HUDEP-2 (cell line): Measurements from ENCODE around the gene AK8.
"Not testable (repeated sequence)": the region's sequence is repeated elsewhere in the genome, so short reads cannot be mapped to it uniquely, and the experiment has no call there.

Source experiments
- DNase-seq, 76 experiments: peaks; one replicate each; lab custom pipeline; 2025; ENCODE audit not compliant: unreplicated experiment in 76 of 76; lab: John Stamatoyannopoulos, UW

The AK8 gene

DNA sequence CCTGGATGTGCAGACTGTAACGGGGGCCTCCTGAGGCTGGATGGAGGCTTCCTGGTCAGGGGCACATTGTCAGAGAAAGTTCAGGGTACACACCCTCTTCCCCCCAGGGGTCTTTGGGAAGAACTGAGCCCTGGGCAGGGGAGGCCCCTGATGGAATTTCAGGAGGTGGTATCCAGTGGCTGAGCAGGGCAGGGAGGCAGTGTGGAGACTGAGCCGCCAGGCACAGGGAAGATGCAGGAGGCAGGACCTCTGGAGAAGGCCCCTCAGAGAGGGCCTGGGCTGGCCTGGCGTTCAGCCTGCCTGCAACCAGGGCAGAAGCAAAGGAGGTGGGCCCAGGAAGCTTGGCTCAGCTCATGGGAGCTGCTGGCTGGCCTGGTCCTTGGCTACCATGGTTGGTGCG, 154.3 kb downstream of the AK8 start:
- no peak for DNase-seq

DNA sequence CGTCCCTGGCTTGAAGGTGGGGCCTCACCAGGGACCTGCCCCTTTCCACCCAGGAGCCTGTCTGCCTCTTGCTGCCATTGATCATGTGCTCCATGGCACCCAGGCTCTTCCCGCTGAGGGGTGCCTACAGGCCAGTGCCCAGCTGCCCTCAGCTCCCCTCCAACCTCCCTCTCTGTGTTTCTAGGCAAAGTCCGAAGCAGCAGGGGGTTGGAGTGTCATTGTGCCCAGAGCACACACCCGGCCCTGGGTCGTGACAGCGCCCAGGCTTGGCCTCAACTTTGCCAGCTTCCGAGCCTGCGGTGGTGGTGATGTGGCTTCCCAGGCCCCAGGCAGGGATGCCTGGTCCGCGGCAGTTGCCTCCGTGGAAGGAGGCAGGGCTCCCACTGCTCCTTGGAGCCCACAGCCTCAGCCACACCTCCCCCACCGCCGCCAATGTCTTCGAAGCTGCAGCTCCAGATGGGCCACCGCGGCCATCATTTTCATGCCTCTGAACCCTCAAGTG, 155.5 kb downstream of the AK8 start:
- DNase-seq: no peak

DNA sequence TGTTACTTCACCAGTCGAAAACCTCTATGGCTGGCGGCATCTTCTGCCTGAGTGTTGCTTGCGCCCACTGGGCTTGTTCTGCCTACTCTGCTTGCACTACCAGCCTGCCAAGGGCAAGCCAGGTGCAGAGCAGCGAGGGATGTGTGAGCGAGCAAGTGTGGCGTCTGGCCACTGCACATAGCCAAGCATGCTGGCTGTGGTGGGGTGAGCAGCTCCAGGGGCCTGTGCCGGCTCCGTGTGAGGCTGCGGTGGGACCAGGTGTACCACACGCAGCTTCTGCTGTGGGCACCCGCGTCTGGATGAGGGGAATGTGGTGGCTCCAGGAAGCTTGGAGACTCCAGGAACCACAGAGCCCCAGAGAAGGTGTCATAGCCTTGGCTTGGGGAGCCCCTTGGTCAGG, 156.4 kb downstream of the AK8 start:
- no peak for DNase-seq

DNA sequence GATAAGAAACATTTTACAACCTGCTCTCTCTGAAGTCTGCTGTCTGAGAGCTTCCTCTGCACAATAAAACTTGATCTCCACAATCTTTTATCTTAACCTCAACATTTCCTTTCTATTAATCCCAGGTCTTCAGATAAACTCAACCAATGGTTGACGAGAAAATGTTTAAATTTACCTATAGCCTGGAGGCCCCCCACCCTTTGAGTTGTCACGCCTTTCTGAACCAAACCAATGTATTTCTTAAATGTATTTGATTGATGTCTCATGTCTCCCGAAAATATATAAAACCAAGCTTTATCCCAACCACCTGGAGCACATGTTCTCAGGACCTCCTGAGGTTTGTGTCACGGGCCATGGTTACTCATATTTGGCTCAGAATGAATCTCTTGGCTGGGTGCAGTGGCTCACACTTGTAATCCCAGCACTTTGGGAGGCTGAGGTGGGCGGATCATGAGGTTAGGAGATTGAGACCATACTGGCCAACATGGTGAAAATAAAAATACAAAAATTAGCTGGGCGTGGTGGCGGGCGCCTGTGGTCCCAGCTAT, 159.6 kb downstream of the AK8 start:
- not testable (repeated sequence) for DNase-seq

DNA sequence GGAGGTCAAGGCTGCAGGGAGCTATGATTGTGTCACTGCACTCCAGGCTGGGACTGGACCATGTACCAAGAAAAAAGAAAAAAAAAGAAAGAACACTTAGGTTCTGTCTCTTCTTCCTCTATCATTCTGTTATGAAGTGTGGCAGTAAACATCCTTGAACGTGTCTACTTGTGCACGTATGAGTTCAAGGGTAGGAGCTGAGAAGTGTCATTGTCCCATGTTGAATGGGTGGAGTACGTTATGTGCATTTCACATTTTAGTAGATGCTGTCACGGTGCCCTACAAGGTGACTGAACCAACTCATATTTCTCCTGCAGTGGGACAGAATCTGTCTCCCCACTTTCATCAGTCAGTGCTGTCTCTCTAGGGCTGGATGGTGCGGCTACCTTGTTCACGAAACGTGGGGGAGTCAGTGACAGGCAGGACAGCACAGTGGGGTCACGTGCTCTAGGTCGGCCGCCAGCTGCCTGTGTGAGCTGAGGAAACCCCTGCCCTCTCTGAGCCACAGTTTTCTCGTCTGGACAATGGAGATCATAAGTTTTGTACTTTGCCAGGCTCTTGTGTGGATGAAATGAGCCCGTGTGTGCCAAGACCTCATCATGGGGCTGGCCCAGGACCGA, 160.6 kb downstream of the AK8 start:
- DNase-seq: no peak

DNA sequence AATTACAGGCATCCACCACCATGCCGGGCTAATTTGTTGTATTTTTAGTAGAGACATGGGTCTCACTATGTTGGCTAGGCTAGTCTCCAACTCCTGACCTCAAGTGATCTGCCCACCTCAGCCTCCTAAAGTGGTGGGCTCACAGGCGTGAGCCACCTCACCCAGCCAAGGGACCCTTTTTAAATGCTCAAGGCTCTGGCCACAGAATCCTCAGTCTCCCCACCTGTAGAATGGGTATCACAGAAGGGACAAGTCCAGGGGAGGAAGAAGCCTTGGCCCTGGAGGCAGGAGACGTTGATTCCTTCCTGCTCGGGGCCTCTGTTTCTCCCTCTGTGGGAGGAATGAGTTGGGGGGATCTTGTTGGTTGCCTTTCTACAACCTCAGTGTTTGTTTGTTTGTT, 162.1 kb downstream of the AK8 start:
- no peak for DNase-seq

DNA sequence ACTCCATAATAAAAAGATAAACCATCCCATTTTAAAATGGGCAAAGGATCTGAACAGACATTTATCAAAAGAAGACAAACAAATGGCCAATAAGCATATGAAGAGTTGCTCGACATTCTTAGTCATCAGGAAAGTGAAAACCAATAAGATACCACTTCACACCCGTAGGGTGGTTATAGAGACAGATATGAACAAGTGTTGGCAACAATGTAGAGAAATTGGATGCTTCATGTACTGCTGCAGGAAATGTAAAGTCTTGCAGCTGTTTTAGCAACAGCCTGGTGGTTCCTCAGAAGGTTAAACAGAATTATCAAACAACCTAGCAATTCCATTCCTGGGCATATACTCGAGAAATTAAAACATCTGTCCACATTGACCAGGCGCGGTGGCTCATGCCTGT, 165.3 kb downstream of the AK8 start:
- no peak for DNase-seq

DNA sequence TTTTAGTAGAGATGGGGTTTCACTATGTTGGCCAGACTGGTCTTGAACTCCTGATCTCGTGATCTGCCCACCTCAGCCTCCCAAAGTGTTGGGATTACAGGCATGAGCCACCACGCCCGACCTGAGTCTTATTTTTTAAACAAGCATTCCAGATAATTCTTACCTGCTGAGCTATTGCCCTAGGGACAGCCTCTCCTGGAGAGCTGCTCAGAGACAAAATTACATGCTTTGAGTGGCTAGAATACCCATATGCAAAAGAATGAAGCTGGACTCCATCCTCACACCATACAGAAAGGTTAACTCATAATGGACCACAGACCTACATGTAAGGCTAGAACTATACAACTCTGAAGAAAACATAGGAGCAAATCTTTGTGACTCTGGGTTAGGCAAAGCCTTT, 166.2 kb downstream of the AK8 start:
- no peak for DNase-seq

DNA sequence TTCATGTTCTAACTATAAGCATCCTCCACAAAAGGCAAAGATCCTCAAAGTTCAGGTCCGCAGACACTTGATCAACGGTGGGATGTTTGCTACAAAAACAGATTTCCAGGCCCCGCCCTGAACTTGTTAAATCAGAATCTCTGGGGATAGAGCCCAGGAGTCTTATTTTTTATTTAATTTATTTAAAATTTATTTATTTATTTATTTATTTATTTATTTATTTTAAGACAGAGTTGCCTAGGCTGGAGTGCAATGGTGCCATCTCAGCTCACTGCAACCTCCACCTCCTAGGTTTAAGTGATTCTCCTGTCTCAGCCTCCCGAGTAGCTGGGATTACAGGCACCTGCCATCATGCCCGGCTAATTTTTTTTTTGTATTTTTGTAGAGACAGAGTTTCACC, 166.9 kb downstream of the AK8 start:
- not testable (repeated sequence) for DNase-seq

DNA sequence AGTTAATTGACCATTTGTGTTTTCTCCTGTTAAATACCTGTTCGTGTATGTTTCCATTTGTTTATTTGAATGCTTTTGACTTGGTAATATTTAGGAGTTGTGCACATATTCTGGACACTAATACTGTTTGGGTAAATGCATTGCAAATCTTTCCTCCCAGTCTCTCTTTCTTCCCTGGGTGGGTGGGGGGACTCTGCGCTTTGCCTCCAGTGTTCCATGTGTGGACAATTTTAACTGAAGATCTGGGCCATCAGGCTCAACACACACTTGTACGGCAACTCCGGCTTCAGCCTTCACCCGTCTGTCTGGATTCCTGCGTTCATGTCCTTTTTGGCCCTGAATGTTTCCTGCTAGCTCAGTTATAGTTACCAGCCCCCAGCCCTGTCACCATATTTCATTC, 167.8 kb downstream of the AK8 start:
- no peak for DNase-seq

DNA sequence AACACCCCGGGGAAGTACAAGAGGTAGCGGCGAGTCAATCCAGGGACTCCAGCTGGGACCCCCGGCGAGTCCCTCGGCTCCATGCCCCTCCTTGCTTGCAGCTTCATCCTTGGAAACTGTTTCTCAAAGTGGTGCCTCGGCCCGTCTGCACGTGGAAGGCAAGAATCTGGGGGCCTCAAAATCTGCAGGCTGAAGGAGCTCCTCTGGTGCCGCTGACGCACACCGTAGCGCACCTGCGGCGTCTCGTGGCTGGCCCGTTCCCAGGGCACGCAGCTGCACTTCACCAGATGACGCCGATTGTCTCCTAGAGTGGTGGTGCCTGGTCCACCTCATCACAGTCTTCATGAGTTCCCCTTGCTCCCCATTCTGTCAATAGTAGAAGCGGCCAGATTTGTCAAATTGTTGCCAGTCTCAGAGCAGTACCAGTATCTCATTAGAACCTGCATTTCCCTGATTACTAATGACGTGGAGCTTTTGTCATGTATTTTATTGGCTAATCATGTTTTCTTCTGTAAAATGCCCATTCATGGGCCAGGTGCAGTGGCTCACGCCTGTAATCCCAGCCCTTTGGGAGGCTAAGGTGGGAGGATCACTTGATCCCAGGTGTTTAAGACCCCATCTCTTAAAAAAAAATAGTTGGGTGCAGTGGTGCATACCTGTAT, 169.2 kb downstream of the AK8 start:
- no peak for DNase-seq

DNA sequence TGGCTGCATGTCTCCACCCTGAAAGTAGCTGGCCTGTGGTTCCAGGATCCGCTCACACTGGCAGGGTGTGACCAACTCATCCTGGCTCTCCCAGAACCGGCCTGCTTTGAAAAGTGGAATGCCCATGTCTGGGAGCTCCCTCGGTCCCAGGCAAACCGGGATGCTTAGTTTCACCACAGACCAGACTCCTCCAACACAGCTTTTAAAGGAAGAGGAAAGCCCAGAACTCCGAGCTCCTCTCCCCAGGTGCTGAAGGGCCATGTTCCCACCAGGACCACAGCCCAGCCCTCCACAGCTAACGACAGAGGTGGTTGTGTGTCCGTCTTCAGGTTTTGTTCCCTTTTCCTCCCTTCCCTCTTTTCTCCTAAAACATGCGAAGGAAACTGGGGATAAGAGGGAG, 169.8 kb downstream of the AK8 start:
- no peak for DNase-seq

DNA sequence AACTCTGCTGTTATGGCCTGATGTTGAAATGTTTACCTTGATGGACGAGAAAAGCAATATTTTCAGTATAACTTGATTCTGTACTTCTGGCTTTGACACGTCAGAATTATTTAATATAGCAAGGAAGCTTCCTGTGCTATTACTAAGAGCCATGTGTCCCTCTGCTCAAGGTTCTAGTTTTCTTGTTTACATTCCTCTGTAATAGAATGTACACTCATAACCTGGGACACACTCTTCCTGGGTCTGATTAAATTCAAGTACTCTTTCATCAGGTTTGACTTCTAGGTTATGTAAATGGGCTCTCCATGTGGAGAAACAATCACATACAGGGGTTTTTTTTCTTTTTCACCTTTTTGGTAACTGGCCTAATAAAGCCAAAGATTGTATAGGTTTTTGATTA, 174.7 kb downstream of the AK8 start:
- DNase-seq: no peak

DNA sequence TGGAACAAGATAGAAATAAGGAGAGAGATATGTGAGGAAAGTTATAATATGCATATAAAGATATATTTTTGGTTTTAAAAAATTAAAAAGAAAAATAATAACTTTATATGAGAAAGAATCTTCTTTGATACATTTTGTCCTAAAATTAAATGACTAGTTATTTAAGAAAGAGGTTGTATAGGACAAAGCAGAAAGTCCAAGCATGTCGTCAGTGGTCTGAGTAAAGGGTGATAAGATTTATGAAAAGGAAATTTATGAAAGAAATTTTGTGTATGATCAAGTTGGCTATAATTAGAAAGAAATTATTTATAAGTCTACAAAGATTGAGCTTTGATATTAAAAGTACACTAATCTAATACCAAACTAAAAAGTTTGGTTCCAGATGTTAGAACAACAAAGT, 175.8 kb downstream of the AK8 start:
- DNase-seq: no peak

DNA sequence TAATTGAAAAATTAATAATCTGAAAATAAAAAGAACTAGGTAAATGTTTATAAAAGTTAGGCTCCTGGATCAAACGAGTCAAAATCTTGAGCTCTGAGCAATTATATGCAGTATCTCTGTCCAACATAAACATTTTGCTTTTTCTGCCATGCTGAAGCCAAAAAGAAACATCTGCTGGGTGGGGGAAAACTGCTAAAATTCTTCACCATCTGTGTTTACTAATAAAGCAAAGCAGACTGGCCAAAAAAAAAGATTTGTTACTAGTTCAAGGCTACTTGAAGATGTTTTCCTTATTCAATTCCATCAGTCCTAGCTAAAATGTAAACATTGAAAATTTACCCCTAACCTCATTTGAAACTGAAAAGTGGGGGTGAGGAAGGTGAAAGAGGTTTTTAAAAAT, 178.1 kb downstream of the AK8 start:
- no peak for DNase-seq

DNA sequence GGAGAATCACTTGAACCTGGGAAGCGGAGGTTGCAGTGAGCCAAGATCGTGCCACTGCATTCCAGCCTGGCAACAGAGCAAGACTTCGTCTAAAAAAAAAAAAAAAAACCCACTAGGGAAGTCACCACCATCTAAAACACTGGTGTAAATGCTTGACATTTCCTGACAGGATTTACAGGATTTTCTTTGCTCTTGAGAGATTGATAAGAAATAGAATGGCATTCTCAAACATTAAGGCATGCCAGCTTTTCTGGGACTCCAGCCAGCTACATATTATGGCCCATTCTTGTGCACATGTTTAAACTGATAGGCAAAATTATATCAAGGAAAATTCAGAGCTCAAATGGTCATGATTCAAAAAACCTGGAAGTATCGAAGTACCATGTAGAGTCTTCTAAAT, 179.1 kb downstream of the AK8 start:
- DNase-seq: peak in 8 of 76 experiments; percentile 1 to 16 (median 6)

DNA sequence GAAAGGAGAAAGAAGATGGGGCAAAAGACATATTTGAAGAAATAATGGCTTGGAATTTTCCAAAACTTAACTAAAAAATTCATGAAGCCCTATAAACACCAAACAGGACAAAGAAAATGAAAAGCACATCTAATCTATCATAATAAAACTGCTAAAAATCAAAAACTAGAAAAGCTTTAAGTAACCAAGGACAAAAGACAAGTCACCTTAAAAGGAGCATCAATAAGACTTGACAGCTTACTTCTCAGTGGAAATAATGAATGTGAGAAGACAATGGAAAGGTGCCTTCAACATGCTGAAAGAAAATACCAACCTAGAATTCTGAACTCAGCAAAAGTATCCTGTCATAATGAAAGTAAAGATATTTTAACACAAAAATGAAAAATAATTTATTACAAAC, 180.9 kb downstream of the AK8 start:
- no peak for DNase-seq

DNA sequence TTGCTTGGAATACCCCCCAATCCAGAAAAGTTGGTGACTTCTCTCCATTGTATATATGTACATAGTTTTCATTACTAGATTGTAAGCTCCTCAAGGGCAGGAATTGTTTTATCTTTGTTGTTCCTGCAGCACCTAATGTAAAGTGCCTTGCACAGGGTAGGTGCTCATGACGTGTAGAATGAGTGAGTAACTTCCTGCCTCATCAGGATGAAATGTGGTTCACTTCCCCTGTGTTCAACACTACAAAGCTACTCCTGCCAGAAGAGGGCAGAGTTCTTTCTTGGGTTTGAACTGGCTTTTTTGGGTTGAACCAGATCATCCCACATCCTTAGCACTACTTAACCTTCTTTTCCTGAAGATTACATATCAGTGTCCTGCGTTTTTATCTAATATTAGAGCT, 183.9 kb downstream of the AK8 start:
- peak in 13 of 76 experiments; percentile 2 to 41 (median 20) for DNase-seq

DNA sequence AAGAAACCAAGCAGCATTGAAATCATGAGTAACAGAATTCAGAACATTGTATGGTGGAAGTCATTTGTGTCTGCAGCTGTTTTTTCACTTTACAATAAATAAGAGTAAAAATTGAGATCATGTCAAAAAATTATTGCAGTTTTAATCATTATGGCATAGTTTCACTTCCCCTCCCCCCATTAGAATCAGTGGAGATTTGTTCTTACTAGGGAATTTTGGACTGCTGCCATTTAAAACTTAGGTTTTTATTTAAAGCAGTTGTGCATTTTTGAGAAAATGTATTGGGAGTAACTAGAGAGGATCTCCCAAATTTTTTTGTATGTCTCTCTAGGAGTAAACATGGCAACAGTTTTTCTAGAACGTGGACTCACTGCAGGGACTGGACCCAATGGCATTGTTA, 187.4 kb downstream of the AK8 start:
- no peak for DNase-seq

DNA sequence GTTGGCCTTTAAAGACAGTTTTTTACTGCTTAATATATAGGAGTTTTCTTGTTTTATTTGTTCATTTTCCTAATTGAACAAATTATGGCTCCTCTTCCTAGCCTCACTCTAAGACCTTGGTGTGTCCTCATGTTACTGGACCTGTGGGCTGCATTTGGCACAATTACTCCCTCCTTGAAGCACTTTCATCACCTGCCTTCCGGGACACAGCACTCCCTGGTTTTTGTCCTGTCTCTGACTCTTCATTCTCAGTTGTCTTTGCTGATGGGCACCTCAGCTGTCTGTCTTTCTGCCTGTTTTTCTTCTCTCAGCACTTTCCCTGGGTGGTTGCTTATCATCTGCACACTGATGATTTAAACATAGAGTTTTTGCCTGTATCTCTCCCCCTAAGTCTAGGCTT, 194.2 kb downstream of the AK8 start:
- no peak for DNase-seq

DNA sequence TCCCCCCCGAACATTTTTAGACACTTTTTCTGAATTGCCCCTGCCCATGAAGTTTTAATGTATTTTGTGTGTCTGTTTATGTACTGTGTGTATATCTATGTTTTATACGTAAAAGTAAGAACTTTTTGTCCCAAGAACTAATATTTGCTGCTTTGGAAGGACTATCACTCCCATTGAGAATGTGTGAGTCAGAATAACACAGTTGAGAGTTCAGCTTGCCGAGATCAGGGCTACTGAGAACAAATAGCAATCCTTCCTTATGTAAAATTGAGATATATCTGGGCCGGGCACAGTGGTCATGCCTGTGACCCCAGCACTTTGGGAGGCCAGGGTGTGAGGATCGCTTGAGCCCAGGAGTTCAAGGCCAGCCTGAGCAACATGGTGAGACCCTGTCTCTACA, 196.5 kb downstream of the AK8 start:
- no peak for DNase-seq

DNA sequence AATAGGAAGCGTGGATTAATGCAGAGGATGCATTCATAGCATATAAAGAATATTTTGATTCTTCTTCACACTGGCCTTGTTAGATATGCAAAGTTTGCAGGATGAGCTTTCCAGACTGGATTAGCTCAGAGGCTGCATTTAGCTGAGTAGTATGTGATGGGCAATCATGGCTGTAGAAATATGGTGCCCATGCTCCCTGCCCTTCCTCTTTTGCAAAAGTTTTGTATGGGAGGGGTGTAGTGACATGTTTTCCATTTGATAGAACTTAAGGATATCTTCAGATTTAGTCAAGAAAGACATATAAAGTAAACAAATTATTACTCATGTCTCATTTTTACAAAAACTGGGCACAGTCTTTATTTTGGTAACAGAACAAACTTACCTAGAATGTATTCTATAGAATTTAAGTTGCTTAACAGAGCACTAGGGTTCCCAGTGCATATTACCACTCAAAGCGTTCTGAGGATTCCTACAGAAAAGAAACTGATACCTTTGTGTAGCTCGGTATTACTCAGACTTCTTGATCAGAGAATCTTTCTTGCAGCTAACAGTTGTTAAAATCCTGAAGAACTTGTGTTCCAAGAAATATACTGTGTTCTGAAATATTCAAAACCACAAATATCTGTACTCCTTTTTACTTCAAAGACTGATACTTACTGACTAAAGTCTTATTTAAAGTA, 198.0 kb downstream of the AK8 start:
- DNase-seq: no peak
